ENCODE results near the gene SMIM29.

SMIM29 gene

GRCh38 chr6:34236443-34237315 is 12.1 kb downstream of the SMIM29 start, which contains the start of gene HMGA1:
TSS of gene HMGA1 (plus strand) at chr6:34236873. CDS start at chr6:34240781, 3,908 bp downstream.
- TF ChIP-seq CTCF (IDR thresholded peaks at IDR 0.05; ENCODE audit: low read depth, low read length) = no peak
- no peak for DNase-seq (ENCODE audit: extremely low read depth, low read depth)

- no peak for DNase-seq (ENCODE audit: extremely low read depth, low read depth)
Observed at GRCh38 chr6:34236131-34236442, 12.7 kb downstream of the SMIM29 start.

GRCh38 chr6:34235307-34236130 is 13.3 kb downstream of the SMIM29 start:
- DNase-seq (ENCODE audit: extremely low read depth, low read depth) = no peak
- TF ChIP-seq CTCF (IDR thresholded peaks at IDR 0.05; ENCODE audit: low read depth, low read length) = no peak

More at GRCh38 chr6:34236131-34236442, 12.7 kb downstream of the SMIM29 start:
- no peak for TF ChIP-seq CTCF (IDR thresholded peaks at IDR 0.05; ENCODE audit: low read depth, low read length)

- no peak for DNase-seq (ENCODE audit: extremely low read depth, low read depth)
- no peak for TF ChIP-seq CTCF (IDR thresholded peaks at IDR 0.05; ENCODE audit: low read depth, low read length)
Observed at GRCh38 chr6:34234667-34235306, 14.0 kb downstream of the SMIM29 start.

- no peak for DNase-seq (ENCODE audit: extremely low read depth, low read depth)
- TF ChIP-seq CTCF (IDR thresholded peaks at IDR 0.05; ENCODE audit: low read depth, low read length) = no peak
Observed at GRCh38 chr6:34233867-34234266, 14.9 kb downstream of the SMIM29 start.

- DNase-seq (ENCODE audit: extremely low read depth, low read depth) = no peak
- TF ChIP-seq CTCF (IDR thresholded peaks at IDR 0.05; ENCODE audit: low read depth, low read length) = no peak
Observed at GRCh38 chr6:34232901-34233300, 15.9 kb downstream of the SMIM29 start.

All from AG09319 (cell line).